Caco-2 (cell line): Measurements from ENCODE around the gene GRHPR. TPM values are rescaled to one million over a fixed set of nuclear protein-coding genes. Genes with fewer than 3 reads are reported as not detected.

Experiments used
- BruUV-seq: library from RNA; stranded (reverse); fragments of 400-500 nt; replicated peaks from 2 replicates; lab custom pipeline; 2021; lab: Mats Ljungman, UMichigan
- CTCF ChIA-PET: fragments of 300-600 bp; sonication (Branson Sonifier 250); formaldehyde crosslinking; loops from one replicate; lab custom pipeline; 2022; ENCODE audit warnings: antibody characterized with exemption; lab: Charles Lee
- POLR2A ChIA-PET: fragments of 300-600 bp; sonication (Branson Sonifier 250); formaldehyde crosslinking; loops from one replicate; lab custom pipeline; 2022; ENCODE audit warnings: antibody characterized with exemption; lab: Charles Lee
- DNase-seq, 2 experiments: peaks; one replicate each; pipeline versions ENCODE4 v3.0.0 to v3.0.0-alpha.2; 2020 to 2022
- H3K27me3 ChIP-seq: replicated peaks from 2 replicates; pipeline ENCODE4 v1.6.0; 2011; ENCODE audit warnings: low read length; ENCODE audit not compliant: control insufficient read depth, insufficient read depth
- H3K36me3 ChIP-seq: 2 replicates; pipeline ENCODE4 v1.5.1; 2011; ENCODE audit warnings: low read length; ENCODE audit not compliant: control insufficient read depth, insufficient read depth
- H3K4me1 ChIP-seq: fragments of 250-450 bp; sonication (Bioruptor Pico); 2 replicates; pipeline ENCODE4 v1.5.1; 2020; ENCODE audit warnings: mild to moderate bottlenecking
- H3K4me3 ChIP-seq: 2 replicates; pipeline ENCODE4 v1.5.1; 2011; ENCODE audit warnings: low read depth, mild to moderate bottlenecking, control low read depth, low read length
- H3K9me3 ChIP-seq: fragments of 250-450 bp; sonication (Bioruptor Pico); 2 replicates; pipeline ENCODE4 v1.5.1; 2020; ENCODE audit warnings: mild to moderate bottlenecking, moderate library complexity
- H3K27ac Mint-ChIP-seq: one replicate; pipeline ENCODE4 v1.8.0; 2022; ENCODE audit warnings: mixed read lengths; ENCODE audit not compliant: unreplicated experiment
- H3K27me3 Mint-ChIP-seq: one replicate; pipeline ENCODE4 v1.8.0; 2022; ENCODE audit warnings: mixed read lengths; ENCODE audit not compliant: insufficient read depth, unreplicated experiment
- H3K36me3 Mint-ChIP-seq: one replicate; pipeline ENCODE4 v1.8.0; 2022; ENCODE audit warnings: mild to moderate bottlenecking, mixed read lengths; ENCODE audit not compliant: insufficient read depth, unreplicated experiment
- H3K4me1 Mint-ChIP-seq: one replicate; pipeline ENCODE4 v1.8.0; 2022; ENCODE audit warnings: low read depth, mixed read lengths; ENCODE audit not compliant: unreplicated experiment
- H3K4me3 Mint-ChIP-seq: one replicate; pipeline ENCODE4 v1.8.0; 2022; ENCODE audit warnings: mild to moderate bottlenecking, moderate library complexity, mixed read lengths; ENCODE audit not compliant: unreplicated experiment
- H3K9me3 Mint-ChIP-seq: one replicate; pipeline ENCODE4 v1.8.0; 2022; ENCODE audit warnings: mixed read lengths; ENCODE audit not compliant: unreplicated experiment
- intact Hi-C: fragments of 100-400 bp; cut with micrococcal nuclease; formaldehyde crosslinking; loops from one replicate; pipeline ENCODE4 v1.10.0; 2022; ENCODE audit not compliant: unreplicated experiment
- total RNA-seq: library from RNA; stranded (reverse); gene quantifications from 2 replicates; pipeline ENCODE4 v1.2.3, GENCODE V29; 2022
- TF ChIP-seq, protein P1 (sequence below), 2 experiments: fragments of 200-600 bp in 1 of 2; IDR thresholded peaks; 1 replicate in 1 of 2; 2 replicates in 1 of 2; pipeline versions ENCODE4 v1.5.1 to v1.8.0; 2011 to 2022; ENCODE audit warnings: antibody characterized with exemption in 1 of 2, control low read depth in 1 of 2, inconsistent platforms in 1 of 2, low read depth in 1 of 2, low read length in 1 of 2, mild to moderate bottlenecking in 1 of 2, moderate library complexity in 1 of 2; ENCODE audit not compliant: insufficient read depth in 1 of 2, severe bottlenecking in 1 of 2, unreplicated experiment in 1 of 2

GRHPR gene
- total RNA-seq, 1 experiment from 2014 or later = 82.5 TPM

DNA sequence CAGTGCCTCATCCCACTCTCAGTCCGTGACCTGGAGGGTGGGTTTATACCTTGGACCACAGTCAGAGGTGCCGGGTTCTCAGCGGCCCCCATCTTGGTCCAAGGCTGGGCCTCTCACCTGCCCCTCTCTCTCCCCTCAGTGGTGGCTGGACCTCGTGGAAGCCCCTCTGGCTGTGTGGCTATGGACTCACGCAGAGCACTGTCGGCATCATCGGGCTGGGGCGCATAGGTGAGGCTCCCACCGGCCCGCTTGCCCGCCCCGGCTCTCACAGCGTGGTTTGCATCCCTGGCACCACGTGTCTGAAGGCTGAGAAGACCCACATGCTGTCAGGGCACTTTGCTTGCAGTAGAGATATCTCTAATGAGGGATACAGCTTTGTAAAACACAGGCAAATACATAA lies 5.8 kb downstream of the GRHPR start:
- Histone ChIP-seq H3K9me3 (no peaks in the 10 kb centered on the region), H3K4me3 (no peak overlapping the region), H3K27me3 (no peaks in the 10 kb centered on the region), H3K36me3 (peaks cover 6% of the 10 kb centered on the region), H3K4me1 (peaks cover 12% of the 10 kb centered on the region; the same call in 1 of the 2 replicates)
- Mint-ChIP-seq H3K9me3 (no peaks in the 10 kb centered on the region), H3K36me3 (peaks cover 53% of the 10 kb centered on the region), H3K27me3 (no peaks in the 10 kb centered on the region), H3K27ac (no peak overlapping the region), H3K4me3 (no peak overlapping the region), H3K4me1 (peaks cover 7% of the 10 kb centered on the region)
- no TSS peak for BruUV-seq
- POLR2A ChIA-PET = interaction anchor here (0.5 kb wide), 1 partner anchor 23 kb away, joined by 3 read pairs; no protein-coding TSS in a partner anchor
- DNase-seq = no peak
- TF ChIP-seq, protein P1, sequence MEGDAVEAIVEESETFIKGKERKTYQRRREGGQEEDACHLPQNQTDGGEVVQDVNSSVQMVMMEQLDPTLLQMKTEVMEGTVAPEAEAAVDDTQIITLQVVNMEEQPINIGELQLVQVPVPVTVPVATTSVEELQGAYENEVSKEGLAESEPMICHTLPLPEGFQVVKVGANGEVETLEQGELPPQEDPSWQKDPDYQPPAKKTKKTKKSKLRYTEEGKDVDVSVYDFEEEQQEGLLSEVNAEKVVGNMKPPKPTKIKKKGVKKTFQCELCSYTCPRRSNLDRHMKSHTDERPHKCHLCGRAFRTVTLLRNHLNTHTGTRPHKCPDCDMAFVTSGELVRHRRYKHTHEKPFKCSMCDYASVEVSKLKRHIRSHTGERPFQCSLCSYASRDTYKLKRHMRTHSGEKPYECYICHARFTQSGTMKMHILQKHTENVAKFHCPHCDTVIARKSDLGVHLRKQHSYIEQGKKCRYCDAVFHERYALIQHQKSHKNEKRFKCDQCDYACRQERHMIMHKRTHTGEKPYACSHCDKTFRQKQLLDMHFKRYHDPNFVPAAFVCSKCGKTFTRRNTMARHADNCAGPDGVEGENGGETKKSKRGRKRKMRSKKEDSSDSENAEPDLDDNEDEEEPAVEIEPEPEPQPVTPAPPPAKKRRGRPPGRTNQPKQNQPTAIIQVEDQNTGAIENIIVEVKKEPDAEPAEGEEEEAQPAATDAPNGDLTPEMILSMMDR (IDR thresholded peaks at IDR 0.05; ENCODE audit: insufficient read depth in 1 of 2, low read depth in 1 of 2, low read length in 1 of 2, severe bottlenecking in 1 of 2, unreplicated experiment in 1 of 2) = no peak
- intact Hi-C loops = no loop called here
- CTCF ChIA-PET = no interaction called here

DNA sequence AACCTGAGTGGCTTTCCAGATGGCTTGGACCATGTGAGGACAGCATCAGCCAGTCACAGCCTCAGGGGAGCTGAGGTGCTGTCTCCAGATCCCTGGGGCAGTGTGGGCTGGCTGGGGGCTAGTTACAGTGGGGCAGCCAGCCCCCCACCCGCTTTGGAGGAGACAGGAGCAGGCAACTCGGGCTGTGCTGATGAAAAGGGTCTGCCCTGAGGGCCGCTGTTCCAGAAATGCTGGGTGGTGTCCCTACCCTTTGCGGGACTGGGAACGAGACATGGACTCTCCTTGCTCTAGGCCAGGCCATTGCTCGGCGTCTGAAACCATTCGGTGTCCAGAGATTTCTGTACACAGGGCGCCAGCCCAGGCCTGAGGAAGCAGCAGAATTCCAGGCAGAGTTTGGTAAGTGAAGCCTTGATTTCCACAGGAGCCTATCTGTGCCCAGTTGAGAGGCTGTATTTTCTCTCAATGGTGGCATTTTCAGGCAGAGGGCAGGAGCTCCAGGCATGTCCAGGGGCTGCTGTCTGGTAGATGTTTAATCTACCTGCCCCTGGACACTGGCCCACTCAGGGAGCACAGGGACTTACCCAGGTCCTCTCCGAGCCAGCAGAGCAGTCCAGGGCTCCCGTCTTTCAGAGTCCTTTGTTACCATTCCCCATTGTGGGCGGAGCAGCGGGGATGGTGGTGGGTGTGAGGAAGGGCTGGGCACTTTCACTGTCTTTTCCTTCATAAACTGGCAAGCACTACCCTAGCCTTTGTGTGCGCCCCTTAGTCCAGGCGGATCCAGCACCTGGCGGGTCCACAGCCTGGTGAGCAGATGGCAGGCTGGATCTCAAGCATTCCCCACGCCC lies 7.2 kb downstream of the GRHPR start:
- Mint-ChIP-seq H3K4me1 (no peaks in the 10 kb centered on the region), H3K27ac (no peak overlapping the region), H3K9me3 (no peaks in the 10 kb centered on the region), H3K36me3 (peaks cover 64% of the 10 kb centered on the region), H3K27me3 (no peaks in the 10 kb centered on the region), H3K4me3 (no peak overlapping the region)
- Histone ChIP-seq H3K9me3 (no peaks in the 10 kb centered on the region), H3K36me3 (peaks cover 6% of the 10 kb centered on the region), H3K4me1 (peaks cover 7% of the 10 kb centered on the region; the same call in 1 of the 2 replicates), H3K27me3 (no peaks in the 10 kb centered on the region), H3K4me3 (no peak overlapping the region)
- BruUV-seq = no TSS peak
- ChIA-PET POLR2A (interaction anchor here (0.6 kb wide), 1 partner anchor 22 kb away, joined by 4 read pairs; no protein-coding TSS in a partner anchor), CTCF (interaction anchor here (0.9 kb wide), 1 partner anchor 562 kb away, joined by 3 read pairs; no protein-coding TSS in a partner anchor)
- intact Hi-C loops = loop anchor here (2.0 kb wide), 1 partner anchor 15 kb away; no protein-coding TSS in a partner anchor
- no peak for DNase-seq
- TF ChIP-seq, protein P1 (IDR thresholded peaks at IDR 0.05; ENCODE audit: insufficient read depth in 1 of 2, low read depth in 1 of 2, low read length in 1 of 2, severe bottlenecking in 1 of 2, unreplicated experiment in 1 of 2) = no peak

DNA sequence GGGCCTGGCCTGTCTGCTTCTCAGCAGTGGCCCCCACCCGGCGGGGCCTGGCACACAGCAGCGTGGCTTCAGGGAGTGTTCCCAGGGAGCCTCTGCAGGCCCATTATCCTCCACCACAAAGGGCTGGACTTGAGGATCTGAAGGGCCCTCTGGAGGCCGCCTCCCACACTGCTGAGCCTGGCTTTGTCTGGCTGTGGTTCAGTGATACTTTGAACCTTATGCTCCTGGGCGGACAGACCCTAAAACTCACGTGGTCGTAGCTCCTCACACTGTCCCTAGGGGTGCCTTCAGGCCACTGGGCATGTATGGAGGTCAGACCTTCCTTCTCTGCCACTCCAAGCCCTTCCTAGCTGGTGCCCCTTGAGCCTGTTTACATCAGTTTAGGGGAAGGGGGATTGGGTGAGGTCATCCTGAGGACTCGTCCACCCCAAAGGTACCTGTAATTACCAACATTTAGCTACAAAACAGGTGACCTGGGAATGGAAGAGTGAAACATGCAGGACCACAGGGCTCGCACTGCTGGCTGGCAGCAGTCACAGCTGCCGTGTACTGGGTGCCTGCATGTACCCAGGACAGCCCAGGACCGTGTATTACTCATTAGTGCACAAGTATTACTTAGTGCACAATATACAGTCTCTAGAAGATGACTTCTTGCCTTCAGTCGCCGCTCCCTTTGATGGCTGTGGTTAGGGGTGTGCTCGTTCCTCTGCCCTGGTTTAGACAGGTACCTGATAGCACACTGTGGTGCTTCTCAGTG lies 8.5 kb downstream of the GRHPR start:
- intact Hi-C loops = loop anchor here (2.0 kb wide), 1 partner anchor 16 kb away; no protein-coding TSS in a partner anchor
- no TSS peak for BruUV-seq
- no peak overlapping the region for H3K4me3 Mint-ChIP-seq
- H3K9me3 ChIP-seq = no peaks in the 10 kb centered on the region
- H3K36me3 ChIP-seq = peaks cover 4% of the 10 kb centered on the region
- no peaks in the 10 kb centered on the region for H3K27me3 Mint-ChIP-seq
- POLR2A ChIA-PET = interaction anchor here (0.6 kb wide), 1 partner anchor 50 kb away, joined by 3 read pairs; no protein-coding TSS in a partner anchor
- TF ChIP-seq, protein P1 (IDR thresholded peaks at IDR 0.05; ENCODE audit: insufficient read depth in 1 of 2, low read depth in 1 of 2, low read length in 1 of 2, severe bottlenecking in 1 of 2, unreplicated experiment in 1 of 2) = peak in 1 of 2 experiments; percentile 32
- CTCF ChIA-PET = interaction anchor here (1.1 kb wide), 1 partner anchor 35 kb away, joined by 3 read pairs; no protein-coding TSS in a partner anchor
- H3K4me3 ChIP-seq = no peak overlapping the region
- H3K27ac Mint-ChIP-seq = no peak overlapping the region
- H3K36me3 Mint-ChIP-seq = peaks cover 77% of the 10 kb centered on the region
- peaks cover 7% of the 10 kb centered on the region; the same call in 1 of the 2 replicates for H3K4me1 ChIP-seq
- DNase-seq = peak; percentile 55 to 56
- no peaks in the 10 kb centered on the region for H3K9me3 Mint-ChIP-seq
- no peaks in the 10 kb centered on the region for H3K4me1 Mint-ChIP-seq
- H3K27me3 ChIP-seq = no peaks in the 10 kb centered on the region
